Skeletal muscle tissue (tissue), 5 donors: ENCODE measurements around the gene TBC1D26. TPM values are rescaled to one million over a fixed set of nuclear protein-coding genes. Genes with fewer than 3 reads are reported as not detected.
"Not testable (repeated sequence)": the region's sequence is repeated elsewhere in the genome, so short reads cannot be mapped to it uniquely, and the experiment has no call there.

Experiments used
- H3K27ac ChIP-seq: one replicate; pipeline ENCODE4 v1.7.0; 2013; ENCODE audit warnings: mild to moderate bottlenecking, low read depth, low read length, inconsistent platforms
- H3K27me3 ChIP-seq, 3 donors: one replicate each; pipeline ENCODE4 v1.7.0; 2013; ENCODE audit warnings: low read length in 3 of 3; ENCODE audit not compliant: control insufficient read depth in 3 of 3, insufficient read depth in 3 of 3
- H3K36me3 ChIP-seq, 3 donors: one replicate each; pipeline ENCODE4 v1.7.0; 2013; ENCODE audit warnings: low read length in 3 of 3; ENCODE audit not compliant: control insufficient read depth in 3 of 3, insufficient read depth in 3 of 3
- H3K4me1 ChIP-seq, 3 donors: one replicate each; pipeline ENCODE4 v1.7.0; 2013; ENCODE audit warnings: low read length in 3 of 3, mild to moderate bottlenecking in 3 of 3; ENCODE audit not compliant: control insufficient read depth in 3 of 3, insufficient read depth in 3 of 3
- H3K4me3 ChIP-seq, 3 donors: one replicate each; pipeline ENCODE4 v1.7.0; 2013; ENCODE audit warnings: low read length in 3 of 3
- H3K9ac ChIP-seq, 3 donors: one replicate each; pipeline ENCODE4 v1.7.0; 2013; ENCODE audit warnings: low read length in 3 of 3, mild to moderate bottlenecking in 3 of 3, moderate library complexity in 2 of 3, low read depth in 1 of 3
- H3K9me3 ChIP-seq, 3 donors: one replicate each; pipeline ENCODE4 v1.7.0; 2013; ENCODE audit warnings: low read length in 3 of 3; ENCODE audit not compliant: control insufficient read depth in 3 of 3
- small RNA-seq: library from RNA; depleted of rRNA; stranded (forward); fragments of <200 nt; gene quantifications from one replicate; pipeline ENCODE3, GENCODE V24; 2014
- total RNA-seq: library from RNA; depleted of rRNA; stranded (reverse); fragments of >200 nt; gene quantifications from one replicate; pipeline ENCODE4 v1.2.3, GENCODE V29; 2014
- donor health status: Osteomylitis.

Gene TBC1D26
- total RNA-seq, 1 donor from 2014 or later = 1.6 TPM

GRCh38 chr17:15779119-15779518 lies 47.0 kb downstream of the TBC1D26 start:
- Histone ChIP-seq H3K4me3 (no peak overlapping the region), H3K27me3 (peaks cover 0 to 2% (median 0%) of the 10 kb centered on the region in 3 donors), H3K27ac (no peak overlapping the region), H3K9me3 (no peaks in the 10 kb centered on the region), H3K9ac (no peak overlapping the region), H3K4me1 (no peaks in the 10 kb centered on the region), H3K36me3 (no peaks in the 10 kb centered on the region)

- H3K27me3 ChIP-seq = peaks cover 0 to 5% (median 0%) of the 10 kb centered on the region in 3 donors
- H3K27ac ChIP-seq = no peak overlapping the region
- H3K4me3 ChIP-seq = no peak overlapping the region
- no peak overlapping the region for H3K9ac ChIP-seq
- no peaks in the 10 kb centered on the region for H3K9me3 ChIP-seq
- H3K4me1 ChIP-seq = no peaks in the 10 kb centered on the region
- no peaks in the 10 kb centered on the region for H3K36me3 ChIP-seq
These were observed 48.1 kb downstream of the TBC1D26 start for GRCh38 chr17:15780188-15780587.

GRCh38 chr17:15782866-15783265 lies 50.8 kb downstream of the TBC1D26 start:
- H3K9ac ChIP-seq = peak overlapping the region in 2 of 3 donors; percentile 45 to 51
- H3K36me3 ChIP-seq = no peaks in the 10 kb centered on the region
- peaks cover 0 to 5% (median 0%) of the 10 kb centered on the region in 3 donors for H3K27me3 ChIP-seq
- H3K4me3 ChIP-seq = peak overlapping the region in 2 of 3 donors; percentile 22 to 54
- H3K4me1 ChIP-seq = no peaks in the 10 kb centered on the region
- no peaks in the 10 kb centered on the region for H3K9me3 ChIP-seq
- no peak overlapping the region for H3K27ac ChIP-seq

- Histone ChIP-seq H3K27me3 (peaks cover 0 to 5% (median 0%) of the 10 kb centered on the region in 3 donors), H3K27ac (no peak overlapping the region), H3K4me1 (no peaks in the 10 kb centered on the region)
These were observed 51.4 kb downstream of the TBC1D26 start for GRCh38 chr17:15783461-15783860.

GRCh38 chr17:15784351-15784750 lies 52.3 kb downstream of the TBC1D26 start:
- not testable (repeated sequence) for H3K36me3 ChIP-seq, H3K9ac ChIP-seq, H3K4me1 ChIP-seq, H3K27ac ChIP-seq, H3K27me3 ChIP-seq, H3K4me3 ChIP-seq, H3K9me3 ChIP-seq

More at GRCh38 chr17:15783461-15783860, 51.4 kb downstream of the TBC1D26 start:
- H3K36me3 ChIP-seq = no peaks in the 10 kb centered on the region
- H3K9me3 ChIP-seq = no peaks in the 10 kb centered on the region
- H3K9ac ChIP-seq = no peak overlapping the region
- no peak overlapping the region for H3K4me3 ChIP-seq

GRCh38 chr17:15787363-15788075 lies 55.4 kb downstream of the TBC1D26 start:
- not testable (repeated sequence) for H3K36me3 ChIP-seq, H3K27me3 ChIP-seq, H3K27ac ChIP-seq, H3K9ac ChIP-seq, H3K4me3 ChIP-seq, H3K4me1 ChIP-seq, H3K9me3 ChIP-seq

GRCh38 chr17:15788365-15788764 lies 56.3 kb downstream of the TBC1D26 start:
- H3K4me1 ChIP-seq, H3K9me3 ChIP-seq, H3K9ac ChIP-seq, H3K36me3 ChIP-seq, H3K4me3 ChIP-seq, H3K27me3 ChIP-seq, H3K27ac ChIP-seq: not testable (repeated sequence)

Small RNAs within 50 kb of the gene (small RNA-seq; reads per million reads assigned to genes)
- gene AC015922.1 (not detected), gene RNA5SP436 (not detected)

Other genes with a start within 250 kb of the TBC1D26 start
- gene TVP23C, start 168.8 kb upstream of the TBC1D26 start, total RNA-seq = 32.9 TPM
- 0.52 TPM for gene FBXW10B, start 112.6 kb upstream of the TBC1D26 start, total RNA-seq
- gene TRIM16, start 48.0 kb upstream of the TBC1D26 start, total RNA-seq = 45.9 TPM
- gene ZNF286A, start 32.5 kb upstream of the TBC1D26 start, total RNA-seq = 19.3 TPM
- 3.1 TPM for gene ADORA2B, start 212.8 kb downstream of the TBC1D26 start, total RNA-seq